ENCODE data around the gene MED4.

MED4 gene, protein sequence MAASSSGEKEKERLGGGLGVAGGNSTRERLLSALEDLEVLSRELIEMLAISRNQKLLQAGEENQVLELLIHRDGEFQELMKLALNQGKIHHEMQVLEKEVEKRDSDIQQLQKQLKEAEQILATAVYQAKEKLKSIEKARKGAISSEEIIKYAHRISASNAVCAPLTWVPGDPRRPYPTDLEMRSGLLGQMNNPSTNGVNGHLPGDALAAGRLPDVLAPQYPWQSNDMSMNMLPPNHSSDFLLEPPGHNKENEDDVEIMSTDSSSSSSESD

DNA sequence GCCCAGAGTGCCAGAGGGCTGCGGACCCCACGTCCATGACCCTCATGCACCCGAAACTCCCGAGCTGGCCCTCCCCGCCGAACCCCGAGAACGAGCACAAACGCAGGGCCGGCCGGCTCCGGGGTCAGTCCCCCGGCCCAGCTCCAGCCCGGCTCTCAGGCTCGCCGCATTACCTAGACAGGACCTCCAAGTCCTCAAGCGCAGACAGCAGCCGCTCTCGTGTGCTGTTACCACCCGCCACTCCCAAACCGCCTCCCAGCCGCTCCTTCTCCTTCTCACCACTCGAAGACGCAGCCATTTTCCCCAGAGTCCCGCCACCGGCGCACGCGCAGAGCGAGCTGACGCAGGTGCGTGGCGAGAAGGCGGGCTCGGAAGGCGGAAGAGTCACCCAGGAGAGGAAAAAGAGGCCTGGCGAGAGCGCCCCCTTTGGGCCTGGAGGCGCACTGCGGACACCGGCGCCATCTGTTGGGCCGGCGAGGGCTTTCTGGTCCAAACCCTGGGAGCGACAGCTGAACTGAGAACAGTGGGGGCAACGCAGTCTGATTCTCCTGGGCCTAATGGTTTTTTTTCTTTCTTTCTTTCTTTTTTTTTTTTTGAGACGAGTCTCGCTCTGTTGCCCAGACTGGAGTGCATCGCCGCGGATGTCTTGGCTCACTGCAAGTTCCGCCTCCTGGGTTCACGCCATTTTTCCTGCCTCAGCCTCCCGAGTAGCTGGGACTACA, at the start of gene MED4:
Gene MED4, minus strand, starts transcription at position 324 of the 722 bp plus-strand sequence. Its CDS starts 26 bp downstream, at position 298.
- DNase-seq (ENCODE audit: low read depth), result peak; percentile 56

DNA sequence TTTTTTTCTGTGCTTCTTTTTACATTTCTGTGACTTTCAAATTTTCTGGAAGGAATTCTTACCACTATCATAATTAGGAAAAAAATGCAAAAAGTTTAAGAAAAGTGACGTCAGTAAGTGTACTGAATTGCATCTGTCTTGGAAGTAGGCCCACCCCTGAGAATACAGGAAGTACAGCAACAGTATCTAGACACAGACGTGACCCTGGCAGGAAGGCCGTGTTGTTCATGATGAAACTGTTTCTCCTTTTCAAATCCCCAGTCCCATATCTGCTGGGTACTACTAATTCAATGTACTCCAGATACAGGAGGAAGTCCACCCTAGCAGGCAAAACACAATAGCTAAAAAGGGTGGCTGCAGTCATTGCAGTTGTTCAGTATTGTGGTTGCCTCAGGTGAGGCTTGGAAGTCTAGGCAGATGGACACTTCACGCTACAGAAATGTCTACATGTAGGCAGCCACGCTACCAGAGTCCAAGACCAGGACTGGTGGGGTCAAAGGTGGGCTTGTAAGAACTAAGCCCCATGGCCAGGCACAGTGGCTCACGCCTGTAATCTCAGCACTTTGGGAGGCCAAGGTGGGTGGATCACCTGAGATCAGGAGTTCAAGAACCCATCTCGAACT, 49.6 kb upstream of the MED4 start:
- DNase-seq (ENCODE audit: low read depth), result no peak

DNA sequence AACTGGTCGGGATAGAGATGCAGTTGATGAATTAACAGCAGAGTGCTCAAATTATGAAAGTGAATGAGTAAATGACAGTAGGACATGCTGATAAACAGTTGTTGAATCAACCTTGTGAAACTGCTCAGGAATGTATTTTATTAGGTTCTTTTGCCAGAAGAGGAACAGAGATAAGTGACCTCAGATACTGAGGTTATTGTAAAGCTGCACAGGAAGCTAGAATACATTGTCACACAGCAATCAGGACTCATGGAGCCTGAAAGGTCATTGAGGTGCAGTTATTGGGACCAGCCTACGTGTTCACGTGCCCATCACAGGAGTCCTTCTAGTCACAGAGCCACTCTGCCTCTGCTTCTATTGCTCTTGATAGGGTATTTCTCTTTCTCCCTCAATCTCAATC, 47.5 kb upstream of the MED4 start:
- no peak for DNase-seq (ENCODE audit: low read depth)

DNA sequence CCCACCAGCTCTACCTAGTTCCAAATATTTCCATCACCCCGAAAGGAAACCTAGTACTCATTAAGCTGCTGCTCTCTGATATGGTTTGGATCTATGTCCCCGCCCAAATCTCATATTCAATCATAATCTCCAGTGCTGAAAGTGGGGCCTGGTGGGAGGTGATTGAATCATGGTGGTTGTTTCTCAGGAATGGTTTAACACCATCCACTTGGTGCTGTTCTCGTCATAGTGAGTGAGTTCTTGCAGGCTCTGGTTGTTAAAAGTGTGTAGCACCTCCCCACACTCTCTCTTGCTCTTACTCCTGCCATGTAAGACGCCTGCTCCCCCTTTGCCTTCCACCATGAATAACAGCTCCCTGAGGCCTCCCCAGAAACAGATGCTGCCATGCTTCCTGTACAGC, 43.4 kb upstream of the MED4 start:
- no peak for DNase-seq (ENCODE audit: low read depth)

DNA sequence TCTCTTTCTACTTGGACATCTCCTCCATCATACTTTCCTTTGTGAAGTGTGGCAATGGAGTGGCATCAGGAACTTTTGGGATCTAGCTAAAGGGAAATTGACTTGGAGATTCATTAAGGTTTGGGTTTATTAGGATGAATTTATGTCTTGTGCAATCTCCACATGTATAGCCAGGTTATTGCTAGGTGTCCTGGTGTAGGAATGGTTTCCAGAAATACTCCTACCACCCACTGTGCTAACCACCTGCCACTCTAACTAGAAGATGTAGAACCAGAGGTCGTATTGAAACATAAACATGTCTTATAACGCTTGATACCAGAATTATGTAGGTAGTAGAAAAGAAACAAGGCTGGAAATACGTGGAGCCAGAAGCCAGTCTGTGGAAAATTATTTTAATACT, 38.1 kb upstream of the MED4 start:
- DNase-seq (ENCODE audit: low read depth), result no peak

DNA sequence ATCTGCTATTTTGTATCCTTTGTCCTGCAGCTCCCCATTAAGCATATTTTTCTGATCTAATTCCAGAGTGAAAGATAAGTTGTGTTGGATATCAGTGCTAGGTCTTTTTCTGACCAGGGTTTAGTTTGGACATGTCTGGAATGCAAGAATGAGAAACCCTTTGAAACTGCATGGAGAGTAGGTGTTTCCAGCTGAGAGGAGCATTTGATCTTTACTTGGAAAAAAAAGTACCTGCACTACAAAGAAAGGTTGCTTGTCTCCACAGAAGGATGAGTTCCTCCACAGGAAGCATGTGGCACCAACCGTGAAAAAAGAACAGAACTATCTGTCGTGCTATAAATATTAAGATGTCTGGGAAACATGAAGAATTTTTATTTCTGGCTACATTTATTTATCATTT, 36.6 kb upstream of the MED4 start:
- no peak for DNase-seq (ENCODE audit: low read depth)

DNA sequence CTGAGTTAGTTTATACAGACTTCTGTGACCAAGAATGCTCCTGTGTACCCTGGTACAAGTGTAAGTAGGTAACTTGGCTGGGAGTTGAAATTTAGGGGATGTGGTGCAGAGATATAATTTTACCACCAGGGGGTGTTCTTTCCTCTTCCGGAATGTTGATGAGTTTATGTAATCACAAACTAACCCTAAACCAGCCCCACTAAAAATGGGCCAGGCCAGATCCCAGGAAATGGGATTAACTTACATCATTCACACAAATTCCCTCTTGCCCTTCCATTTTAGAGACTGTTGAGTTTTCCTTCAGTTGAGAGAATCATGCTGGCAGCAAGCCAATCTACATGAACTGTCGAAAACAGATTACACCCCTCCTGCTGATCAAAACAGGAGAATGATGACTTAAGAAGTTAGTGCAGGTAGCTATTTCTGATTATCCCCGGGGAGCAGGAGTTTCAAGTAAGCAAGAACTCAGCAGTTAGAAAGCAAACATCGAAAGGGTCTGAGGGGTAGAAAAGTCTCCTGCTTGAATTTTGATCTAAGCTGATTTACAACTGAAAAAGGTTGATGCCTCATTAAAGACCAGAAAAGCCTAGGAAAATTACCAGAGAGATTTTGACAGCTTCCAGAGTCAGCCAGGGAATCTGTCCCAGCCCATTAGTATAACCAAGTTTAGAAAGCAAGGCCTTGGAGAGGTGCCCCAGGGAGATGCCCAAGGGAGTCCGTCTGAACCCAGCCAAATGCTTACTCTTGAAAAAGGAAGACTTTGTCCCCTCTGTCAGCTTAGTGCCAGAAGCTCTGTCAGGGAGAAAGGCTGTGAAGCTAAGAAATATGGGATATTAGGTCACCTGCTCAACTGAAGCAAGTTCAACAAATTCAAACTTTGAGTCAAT, 32.3 kb upstream of the MED4 start:
- DNase-seq (ENCODE audit: low read depth), result no peak

DNA sequence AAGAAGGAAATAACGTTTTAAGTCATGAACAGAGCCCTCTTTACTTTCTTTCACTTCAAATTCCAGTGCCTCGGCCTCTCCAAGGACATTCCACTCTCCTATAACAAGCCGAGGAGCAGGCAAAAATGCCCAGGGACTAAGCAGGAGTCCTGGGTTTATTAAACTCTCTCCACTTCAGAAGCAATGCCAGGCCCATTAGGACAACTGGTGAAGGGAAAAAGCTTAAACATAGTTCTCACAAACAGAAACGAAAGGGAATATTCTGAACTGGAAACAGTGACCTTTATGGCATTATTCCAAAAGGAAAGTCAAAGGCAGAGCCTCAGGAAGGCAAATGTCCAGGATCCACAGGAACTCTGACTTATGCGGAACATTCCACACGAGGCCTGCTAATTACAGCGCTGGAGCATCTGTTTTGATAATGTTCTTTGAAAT, 30.9 kb upstream of the MED4 start:
- DNase-seq (ENCODE audit: low read depth), result no peak

DNA sequence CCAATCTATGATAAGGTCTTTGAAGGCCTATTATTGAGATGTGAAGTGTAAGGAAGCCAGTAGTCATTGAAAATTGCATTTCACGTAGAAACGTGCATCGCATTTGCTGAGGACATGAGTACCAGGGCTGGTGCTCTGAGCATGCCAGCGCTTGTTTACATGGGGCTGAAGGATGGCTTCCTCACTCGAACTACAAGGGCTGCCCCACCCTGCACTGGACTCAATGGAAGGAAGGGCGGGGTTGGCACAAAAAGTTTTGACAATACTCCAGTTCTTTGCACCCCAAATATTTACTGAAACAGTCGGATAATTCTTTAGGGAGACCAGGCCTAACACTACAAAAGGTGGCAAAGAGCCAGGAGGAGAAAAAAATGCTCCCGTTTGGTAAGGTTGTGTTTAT, 28.9 kb upstream of the MED4 start:
- no peak for DNase-seq (ENCODE audit: low read depth)

DNA sequence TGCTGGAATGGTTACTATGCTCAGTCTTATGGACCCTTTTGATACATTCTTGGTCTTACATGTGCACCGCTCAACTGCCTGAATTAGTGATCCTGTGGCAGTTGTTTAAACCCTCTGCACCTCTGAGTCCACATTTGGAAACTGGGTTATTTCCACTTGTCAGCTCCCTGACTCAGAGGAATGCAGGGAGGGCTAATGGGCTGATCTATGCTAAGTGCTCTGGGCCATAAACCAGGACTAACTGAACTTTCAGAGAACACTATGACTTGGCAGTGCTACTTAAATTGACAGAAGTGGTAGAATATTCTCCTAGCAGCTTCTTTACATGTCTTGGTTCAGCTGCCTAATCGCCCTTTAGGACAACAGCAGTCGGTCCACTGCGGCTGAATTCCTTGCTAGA, 26.8 kb upstream of the MED4 start:
- no peak for DNase-seq (ENCODE audit: low read depth)

DNA sequence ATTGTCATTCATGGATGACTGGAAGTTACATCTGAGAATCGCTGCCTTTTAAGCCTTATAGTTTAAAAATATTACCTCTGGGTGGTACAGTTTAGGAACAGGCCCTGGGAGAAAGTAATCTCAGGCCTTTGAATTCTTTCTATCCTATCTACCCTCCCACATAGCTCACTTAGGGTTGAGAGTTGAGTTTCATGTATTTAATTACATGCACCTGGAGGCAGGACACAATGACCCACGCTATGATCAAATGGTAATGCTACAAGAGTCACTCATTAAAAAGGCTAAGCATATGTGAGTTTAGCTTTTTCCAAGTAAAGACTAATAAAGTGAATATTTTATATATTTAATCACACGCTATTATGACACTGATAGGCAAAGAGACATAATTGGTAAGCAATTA, 25.3 kb upstream of the MED4 start:
- no peak for DNase-seq (ENCODE audit: low read depth)

DNA sequence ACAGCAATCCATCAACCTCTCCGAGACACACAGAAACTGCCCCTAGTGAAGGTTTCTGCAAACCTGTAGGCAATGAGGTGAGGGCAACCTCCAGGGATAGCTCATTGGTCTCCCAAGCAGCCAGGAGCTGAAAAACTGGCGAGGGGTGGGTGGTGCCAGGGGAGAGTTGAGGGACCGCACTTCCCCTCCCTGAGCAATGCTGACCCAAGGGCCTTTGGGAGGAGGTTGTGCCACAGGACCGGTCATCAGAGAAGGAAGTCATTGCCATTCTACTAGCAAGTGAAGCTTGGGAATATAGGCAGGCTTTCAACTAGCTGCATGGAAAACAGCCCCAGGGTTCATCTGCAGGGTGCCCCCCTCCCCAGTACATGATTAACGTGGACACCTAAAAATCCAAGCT, 23.1 kb upstream of the MED4 start:
- DNase-seq (ENCODE audit: low read depth), result no peak

DNA sequence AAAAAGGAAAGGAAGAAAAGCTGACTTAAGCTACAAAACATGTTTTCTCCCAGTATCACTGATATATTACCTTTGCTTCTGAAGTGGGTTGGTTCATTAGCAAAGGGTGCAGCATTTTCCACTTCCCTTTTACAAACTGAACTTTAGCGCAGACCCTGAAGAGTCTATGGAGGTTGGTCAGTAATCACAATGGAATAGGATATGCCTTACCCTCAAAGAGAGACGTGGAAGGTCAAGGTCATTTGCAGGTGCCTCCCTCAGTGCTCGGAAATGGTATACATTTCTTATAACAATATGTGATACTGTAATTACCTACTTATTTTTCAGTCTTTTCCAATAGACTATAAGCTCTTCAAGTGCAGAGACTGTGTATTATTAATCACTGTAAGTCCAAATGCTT, 21.9 kb upstream of the MED4 start:
- no peak for DNase-seq (ENCODE audit: low read depth)

DNA sequence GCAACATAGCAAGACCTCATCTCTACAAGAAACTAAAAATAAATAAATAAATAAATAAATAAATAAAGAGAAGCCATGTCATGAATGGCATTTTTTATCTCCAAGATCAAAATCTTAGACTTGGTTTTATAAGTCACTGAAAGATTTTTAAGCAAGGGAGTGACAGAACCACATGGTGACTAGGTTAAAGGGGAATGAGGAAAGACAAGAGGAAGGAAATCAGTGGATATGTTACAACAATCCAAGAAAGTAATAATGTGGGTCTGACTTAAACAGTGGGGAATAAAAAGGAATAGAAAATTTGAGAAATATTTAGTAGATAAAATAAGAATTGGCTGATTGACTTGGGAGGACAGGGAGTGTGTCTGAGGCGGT, 18.8 kb upstream of the MED4 start:
- no peak for DNase-seq (ENCODE audit: low read depth)

DNA sequence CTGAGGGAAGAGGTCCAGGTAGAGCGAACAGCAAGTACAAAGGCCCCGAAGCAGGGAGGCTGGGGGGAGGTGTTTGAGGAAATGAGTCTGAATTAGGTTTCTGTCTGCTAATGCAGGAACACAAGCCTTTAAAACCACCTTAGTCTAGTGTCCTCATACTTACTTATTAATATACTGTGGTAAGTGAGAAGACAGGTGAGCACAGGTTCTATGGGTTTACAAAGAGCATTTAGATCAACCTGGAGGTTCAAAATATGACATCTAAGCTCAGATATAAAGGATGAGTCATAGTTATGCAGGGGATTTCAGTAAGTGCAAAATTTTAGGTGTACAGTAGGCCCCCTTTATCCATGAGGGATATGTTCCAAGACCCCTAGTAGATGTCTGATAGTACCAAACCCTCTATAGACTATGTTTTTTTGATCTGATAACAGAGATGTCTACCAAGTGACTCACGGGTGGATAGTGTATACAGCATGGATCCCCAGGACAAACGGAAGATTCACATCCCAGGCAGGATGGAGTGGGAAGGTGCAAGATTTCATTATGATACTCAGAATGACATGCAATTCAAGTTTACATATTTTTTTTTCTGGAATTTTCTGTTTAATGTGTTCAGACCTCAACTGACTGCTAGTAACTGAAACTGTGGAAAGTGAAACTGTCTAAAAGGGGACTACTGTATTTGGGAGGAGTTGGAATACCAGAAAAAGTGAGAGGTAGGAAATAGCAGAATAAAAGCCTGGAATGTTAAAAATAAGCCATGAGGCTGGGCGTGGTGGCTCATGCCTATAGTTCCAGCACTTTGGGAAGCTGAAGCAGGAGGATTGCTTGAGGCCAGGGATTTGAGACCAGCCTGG, 18.2 kb upstream of the MED4 start:
- no peak for DNase-seq (ENCODE audit: low read depth)

DNA sequence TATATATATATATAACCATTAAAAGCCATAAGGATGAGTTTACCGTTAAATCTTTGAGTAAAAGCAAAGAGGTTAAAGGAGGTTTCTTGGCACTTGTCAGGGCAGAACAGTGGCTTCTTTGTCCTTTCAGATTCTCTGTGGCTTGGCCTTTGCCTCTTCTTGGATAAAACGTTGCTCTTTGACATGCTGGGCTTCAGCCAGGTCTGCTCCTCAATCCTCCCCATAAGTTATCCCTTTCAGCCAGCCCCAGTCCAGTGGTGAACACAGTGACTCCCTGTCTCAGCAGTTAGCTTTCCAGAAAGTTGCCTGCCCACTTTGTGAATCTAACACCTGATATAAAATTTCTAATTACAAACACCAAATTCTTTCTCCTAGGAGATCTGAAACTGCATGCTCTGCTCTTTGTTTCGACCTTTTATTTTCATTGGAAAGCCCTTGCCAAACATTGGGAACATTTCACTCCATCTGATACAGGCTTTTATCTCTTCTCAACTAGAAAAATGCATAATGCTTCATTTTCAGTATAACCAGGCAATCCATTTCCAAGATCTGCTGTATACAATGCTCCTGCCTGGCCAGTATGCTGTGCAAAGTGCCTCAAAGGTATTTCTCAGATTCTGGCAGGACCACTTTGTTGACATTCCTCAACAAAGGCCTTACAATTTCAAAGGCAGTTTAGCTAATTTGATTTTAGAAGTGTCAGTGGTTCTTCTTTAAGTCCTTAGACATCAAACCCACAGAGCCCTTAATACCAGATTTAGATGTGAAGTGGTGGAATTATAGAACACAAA, 16.2 kb upstream of the MED4 start:
- DNase-seq (ENCODE audit: low read depth), result no peak

DNA sequence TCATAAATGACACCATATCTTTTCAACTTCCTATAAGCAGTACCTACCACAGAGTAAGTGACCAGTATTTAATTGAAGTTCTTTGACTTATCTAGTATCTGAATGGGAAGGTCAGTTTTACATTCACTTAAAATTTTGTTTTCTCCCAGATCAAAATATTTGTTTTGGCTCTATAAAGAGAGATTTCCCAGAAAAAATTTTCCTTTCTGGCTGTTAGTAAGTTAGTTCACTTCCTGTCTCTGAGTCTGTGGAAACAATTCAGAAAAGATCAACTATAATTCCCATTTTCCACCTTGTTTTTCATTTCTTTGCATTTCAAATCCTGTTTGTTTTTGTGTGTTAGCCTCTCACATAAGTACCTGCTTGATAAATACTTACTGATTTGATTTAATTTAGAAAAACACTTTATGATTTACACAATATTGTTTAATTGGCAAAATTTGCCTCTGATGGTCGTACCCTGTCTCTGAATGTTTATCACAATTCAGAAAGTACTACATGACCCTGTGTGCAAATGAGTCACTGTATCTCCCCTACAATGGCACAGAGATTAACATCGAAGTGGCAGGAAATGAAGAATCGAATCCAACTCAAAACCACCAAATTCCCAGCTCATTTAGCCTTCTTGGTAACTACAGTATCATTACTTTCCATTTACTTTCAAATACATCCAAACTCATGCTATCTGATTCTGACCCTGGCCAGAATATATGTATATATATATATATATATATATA, 15.4 kb upstream of the MED4 start:
- DNase-seq (ENCODE audit: low read depth), result no peak

DNA sequence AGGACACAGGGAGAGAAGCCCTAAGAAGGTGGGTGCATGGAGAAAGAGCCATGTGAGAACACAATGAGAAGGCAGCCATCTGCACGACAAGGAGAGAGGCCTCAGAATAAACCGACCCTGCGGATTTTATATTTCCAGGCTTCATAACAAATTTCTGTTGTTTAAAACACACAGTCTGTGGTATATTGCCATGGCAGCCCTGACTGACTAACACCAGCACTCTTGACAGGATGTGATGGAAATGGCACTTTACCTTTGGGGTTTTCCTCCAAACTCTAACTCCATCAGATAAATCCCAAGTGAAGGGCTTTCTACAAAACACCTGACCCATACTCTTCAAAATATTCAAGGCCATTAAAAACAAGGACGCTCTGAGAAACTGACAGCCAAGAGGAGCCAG, 13.2 kb upstream of the MED4 start:
- DNase-seq (ENCODE audit: low read depth), result no peak

DNA sequence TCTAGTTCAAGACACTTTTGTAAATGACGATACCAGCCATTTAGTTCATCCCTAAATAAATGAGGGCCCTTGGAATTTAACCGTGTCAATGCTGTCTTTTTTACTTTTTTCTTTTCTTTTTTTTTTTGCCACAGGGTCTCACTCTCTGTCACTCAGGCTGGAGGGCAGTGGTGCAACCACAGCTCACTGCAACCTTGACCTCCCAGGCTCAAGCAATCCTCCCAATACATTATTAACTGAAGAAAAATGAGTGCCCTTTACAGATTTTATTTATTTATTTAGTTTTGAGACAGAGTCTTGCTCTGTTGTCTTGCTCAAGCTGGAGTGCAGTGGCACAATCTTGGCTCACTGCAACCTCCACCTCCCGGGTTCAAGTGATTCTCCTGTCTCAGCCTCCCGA, 2.9 kb upstream of the MED4 start:
- DNase-seq (ENCODE audit: low read depth), result no peak

DNA sequence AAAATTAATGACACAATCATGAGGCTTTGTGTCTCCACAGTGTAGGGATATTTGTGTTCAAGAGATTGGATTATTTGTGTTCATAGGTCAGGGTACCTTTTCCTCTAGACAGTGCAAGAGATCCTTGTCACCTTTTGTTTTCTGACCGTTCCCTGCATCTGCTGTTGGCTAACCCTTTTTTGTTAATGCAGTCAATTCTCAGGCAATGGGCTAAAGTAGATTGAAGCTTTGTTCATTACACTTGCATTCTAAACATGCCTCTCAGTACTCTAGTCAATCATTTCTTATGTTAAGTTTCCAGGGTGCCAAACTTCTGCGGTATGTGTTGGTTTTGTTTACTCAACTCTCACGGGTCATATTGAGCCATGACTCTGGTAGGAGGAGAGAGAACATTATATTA, 1.8 kb upstream of the MED4 start:
- DNase-seq (ENCODE audit: low read depth), result no peak
